PFSK-1 (cell line): ENCODE data around the gene OTUD3.

ENCODE experiments used
- FOXP2 ChIP-seq: optimal IDR thresholded peaks from 2 replicates; pipeline ENCODE3; 2011; ENCODE audit warnings: borderline replicate concordance, control low read depth, inconsistent platforms; ENCODE audit not compliant: insufficient read depth; ENCODE audit errors: extremely low read length, extremely low read depth
- POLR2AphosphoS5 ChIP-seq: IDR thresholded peaks from 2 replicates; pipeline ENCODE4 v1.6.1; 2012; ENCODE audit warnings: low read depth, mild to moderate bottlenecking, control low read depth, low read length, moderate library complexity
- REST ChIP-seq, 2 experiments: IDR thresholded peaks; 2 replicates each; pipeline versions ENCODE4 v1.6.1 to v1.8.0; 2011 to 2012; ENCODE audit warnings: low read depth in 2 of 2, low read length in 2 of 2, control low read depth in 1 of 2, inconsistent platforms in 1 of 2, mild to moderate bottlenecking in 1 of 2, moderate library complexity in 1 of 2; ENCODE audit not compliant: insufficient read depth in 1 of 2
- SIN3A ChIP-seq: IDR thresholded peaks from 2 replicates; pipeline ENCODE4 v1.6.1; 2012; ENCODE audit warnings: mild to moderate bottlenecking, low read length, moderate library complexity, borderline replicate concordance; ENCODE audit not compliant: insufficient read depth
- TAF1 ChIP-seq: IDR thresholded peaks from 2 replicates; pipeline ENCODE4 v1.6.1; 2012; ENCODE audit warnings: low read length, control low read depth, borderline replicate concordance; ENCODE audit not compliant: insufficient read depth

GRCh38 chr1:19862944-19863343 lies 19.3 kb upstream of the OTUD3 start:
- TF ChIP-seq POLR2AphosphoS5: no peak
- TF ChIP-seq REST (IDR thresholded peaks at IDR 0.05; ENCODE audit: insufficient read depth in 1 of 2, low read depth in 2 of 2, low read length in 2 of 2): no peak
- no peak for TF ChIP-seq SIN3A
- no peak for TF ChIP-seq TAF1
- no peak for TF ChIP-seq FOXP2
